HuH-7.5 (cell line): ENCODE data around the gene FAM217B.

ENCODE experiments used
- DNase-seq: peaks from one replicate; pipeline ENCODE4 v3.0.0; 2011; ENCODE audit warnings: low spot score

Gene FAM217B

DNA sequence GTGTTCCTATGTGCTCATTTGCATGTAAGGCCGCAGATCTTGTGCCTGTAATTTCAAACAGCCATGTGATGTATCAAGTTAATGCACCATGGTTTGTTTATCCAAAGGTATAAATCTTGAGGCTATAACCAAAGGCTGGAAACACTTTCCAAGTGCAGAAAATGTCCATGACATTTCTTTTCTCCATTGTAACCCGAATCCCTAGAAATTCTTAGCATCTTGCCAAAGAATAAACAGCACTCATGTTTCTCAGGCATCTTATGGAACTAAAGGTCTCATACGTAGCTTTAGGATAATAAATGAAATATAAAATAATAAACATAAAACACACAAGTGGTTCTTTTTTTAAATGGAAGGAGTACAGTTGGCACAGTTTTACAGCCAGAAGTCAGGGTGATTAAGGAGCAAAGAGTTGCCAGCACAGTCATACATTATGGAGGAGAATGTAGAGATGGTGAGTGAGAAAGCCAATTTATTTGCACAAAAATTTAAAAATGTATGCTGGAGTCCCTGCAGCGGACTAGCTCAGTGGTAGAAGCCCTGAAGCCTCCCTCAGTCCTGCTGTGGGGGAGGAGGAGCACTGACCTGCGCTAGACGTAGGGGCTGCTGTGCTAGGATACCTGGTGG lies 36.1 kb downstream of the FAM217B start:
- no peak for DNase-seq

DNA sequence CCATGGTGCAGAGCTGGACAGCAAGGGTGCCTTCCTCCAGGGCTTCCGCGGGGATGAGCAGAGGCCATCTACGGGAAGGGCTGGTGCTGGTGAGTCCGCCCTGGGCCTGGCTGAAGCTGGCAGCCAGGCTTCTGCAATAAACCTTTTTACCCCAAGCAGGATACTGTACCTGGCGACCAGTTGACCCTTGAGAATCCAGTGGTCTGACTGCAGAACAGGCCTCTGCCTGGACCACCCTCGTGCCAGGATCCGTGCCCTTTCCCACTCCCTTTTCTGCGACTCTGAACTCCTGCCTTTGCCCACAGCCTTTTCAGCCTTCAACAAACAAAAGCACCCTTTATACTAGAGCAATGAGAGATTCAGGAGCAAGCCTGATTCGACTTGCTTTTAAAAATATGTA lies 36.9 kb downstream of the FAM217B start:
- no peak for DNase-seq

DNA sequence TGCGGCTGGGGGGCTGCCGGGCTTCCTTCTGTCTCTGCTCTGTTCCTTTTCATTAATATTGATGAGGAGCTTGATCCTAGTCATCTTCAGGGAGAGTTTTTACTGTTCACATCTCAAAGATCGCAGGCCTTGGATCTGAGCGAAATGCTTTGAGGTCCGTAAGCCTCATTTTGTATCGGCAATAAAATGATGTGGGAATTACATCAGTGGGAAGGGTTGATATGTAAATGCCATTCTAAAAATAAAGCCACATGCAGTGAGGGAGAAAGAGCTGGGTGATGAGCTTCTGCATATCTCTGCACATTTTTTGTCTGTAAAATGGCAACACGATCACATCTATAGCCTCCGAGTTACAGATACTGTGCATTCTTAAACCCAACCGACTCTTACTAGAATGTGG lies 42.9 kb downstream of the FAM217B start:
- no peak for DNase-seq

DNA sequence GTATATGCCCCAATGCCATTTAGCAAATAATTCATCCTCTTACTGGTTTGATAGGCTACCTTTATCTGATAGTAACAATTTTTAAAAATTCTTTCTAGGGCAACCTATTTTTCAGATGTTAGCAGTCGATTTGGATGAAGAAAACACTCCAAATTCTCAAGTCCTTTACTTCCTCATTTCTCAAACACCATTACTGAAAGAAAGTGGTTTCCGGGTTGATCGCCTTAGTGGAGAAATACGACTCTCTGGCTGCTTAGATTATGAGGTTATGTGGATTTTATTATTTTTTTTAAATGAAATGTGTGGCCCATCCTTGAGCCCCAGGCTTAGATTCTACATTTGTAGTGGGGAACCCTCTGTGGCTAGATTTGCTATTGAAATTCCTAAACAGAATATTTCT lies 44.4 kb downstream of the FAM217B start:
- no peak for DNase-seq

DNA sequence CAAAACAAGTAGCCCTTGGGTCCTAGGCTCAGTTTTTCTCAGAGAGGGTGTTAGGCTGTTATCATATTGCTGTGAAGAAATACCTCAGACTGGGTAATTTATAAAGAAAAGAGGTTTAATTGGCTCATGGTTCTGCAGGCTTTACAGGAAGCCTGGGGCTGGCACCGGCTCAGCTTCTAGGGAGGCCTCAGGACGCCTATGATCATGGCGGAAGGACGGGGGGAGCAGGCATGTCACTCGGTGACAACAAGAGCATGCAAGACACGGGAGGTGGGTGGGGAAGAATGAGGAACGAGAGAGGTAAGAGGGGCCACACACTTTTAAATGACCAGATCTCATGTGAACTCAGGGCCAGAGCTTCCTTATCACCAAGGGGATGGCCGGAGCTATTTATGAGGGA lies 45.0 kb downstream of the FAM217B start:
- DNase-seq, result no peak

DNA sequence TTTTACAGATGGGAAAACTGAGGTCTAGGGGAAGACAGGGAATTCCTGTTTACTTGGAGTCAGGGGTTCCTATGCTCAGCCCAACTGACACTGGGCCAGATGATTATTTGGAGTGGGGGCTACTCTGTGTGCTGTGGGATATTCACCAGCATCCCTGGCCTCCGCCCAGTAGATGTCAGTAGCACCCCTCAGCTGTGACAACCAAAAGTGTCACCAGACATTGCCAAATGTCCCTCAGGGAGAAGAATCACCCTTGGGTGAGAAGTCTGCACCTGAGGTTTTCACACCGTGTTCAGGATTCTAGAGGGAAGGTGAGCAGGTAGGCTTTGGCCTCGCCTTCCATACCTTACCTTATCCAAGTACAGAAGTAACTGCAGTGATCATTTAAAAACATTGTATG lies 45.7 kb downstream of the FAM217B start:
- no peak for DNase-seq

DNA sequence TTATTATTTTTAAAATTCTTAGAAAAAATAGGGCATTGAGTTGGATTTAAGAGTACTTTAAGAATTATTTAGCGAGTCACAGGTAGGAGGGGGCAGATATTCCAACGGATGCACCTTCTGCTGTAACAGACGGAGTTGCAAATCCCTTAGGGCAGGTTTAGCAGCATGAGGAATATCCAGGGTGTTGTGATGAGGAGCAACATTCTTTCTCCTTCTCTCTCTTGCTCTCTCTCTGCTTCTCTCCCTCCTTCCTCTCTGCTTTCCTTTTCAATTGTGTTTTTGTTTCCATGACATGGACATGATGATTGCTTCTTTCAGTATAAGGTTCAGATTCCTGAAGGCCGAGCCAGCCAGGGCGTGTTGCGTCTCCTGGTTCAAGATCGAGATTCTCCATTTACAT lies 46.9 kb downstream of the FAM217B start:
- DNase-seq, result no peak

DNA sequence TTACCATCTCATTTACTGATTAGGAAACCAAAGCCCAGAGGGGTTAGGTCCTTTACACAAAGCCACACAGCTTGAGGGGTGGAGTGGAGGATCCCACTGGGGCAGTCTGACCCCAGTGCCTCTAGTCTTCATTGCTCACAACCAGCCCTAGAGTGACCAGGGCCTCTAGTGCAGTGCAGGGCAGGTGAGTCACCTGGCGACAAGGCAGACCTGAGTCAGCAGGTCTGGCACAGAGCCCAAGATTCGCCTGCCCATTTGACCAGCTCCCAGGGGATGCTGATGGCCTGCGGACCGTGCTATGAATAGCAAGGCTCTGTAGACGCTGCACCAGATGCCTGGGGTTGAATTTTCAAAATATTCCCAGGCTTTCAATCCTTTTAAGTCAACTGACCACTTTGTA lies 48.0 kb downstream of the FAM217B start:
- DNase-seq, result peak; percentile 51

DNA sequence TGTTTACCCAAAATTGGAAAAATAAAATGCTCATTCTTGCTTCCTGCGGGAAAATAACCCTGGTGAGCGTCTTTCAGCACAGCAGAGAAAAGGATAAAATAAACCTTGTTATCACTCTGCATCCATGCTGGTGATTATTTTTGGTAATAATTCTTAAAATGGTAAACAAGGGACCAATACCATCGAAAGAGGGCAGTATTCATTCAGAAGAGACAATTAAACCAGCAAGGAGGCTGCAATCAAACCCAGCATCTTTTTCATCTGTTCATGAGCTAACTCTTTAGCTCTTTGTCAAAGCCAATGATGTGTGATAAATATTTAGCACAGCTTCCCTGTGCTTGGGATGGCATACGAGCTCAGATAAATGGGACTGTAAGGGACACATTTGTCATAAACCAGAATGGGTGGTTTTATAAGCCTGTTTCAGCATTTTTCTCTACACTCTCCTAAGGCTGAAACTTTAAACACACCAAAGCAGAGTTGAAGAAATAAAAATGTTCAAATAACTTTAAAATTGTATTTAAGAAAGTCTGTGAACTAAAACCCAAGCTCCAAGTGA lies 52.4 kb downstream of the FAM217B start:
- no peak for DNase-seq

DNA sequence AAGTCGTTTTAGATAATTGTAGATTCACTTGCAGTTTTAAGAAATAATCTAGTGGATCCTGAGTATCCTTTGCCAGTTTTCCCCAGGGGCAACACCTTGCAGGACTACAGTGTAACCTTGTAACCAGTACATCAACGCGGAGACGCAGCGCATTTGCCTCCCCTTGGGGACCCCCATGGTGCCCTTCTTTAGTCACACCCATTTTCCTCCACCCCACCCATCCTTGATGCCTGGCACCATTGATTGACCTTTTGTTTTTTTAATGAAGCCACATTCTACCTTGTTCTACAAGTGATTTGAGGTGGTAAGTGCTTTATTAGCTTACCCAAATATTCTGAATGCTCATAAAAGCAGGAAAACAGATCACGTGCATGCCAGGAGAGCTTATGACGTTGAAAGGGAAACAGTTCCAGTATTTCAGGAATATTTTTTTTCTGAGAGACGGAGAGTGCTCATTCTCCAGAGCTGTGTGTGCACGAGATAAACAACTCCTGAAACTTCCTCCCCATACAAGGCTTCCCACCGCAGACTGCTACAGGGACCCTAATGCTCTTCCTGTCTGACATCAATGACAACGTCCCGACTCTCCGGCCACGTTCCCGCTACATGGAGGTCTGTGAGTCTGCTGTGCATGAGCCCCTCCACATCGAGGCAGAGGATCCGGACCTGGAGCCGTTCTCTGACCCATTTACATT lies 53.7 kb downstream of the FAM217B start:
- no peak for DNase-seq

DNA sequence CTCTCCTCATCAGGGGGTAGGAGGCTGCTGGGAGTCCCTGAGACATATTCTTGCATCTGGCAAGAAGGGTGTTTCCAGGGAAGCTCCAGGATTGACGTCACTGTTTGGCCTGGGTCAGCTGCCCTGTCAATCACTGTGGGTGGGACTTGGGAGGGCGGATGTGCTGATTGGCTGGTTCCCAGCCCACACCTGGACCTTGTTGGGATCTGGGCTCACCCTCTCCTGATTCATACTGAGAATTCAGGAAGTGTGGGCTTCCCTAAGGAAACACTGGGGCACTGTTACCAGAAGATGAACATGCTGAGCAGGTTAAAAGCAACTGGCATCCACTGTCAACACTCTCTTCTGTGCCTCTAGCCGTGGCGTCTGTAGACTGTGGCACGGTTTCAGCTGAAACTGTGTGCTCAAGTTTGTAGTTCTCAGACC lies 54.5 kb downstream of the FAM217B start:
- peak; percentile 43 for DNase-seq

DNA sequence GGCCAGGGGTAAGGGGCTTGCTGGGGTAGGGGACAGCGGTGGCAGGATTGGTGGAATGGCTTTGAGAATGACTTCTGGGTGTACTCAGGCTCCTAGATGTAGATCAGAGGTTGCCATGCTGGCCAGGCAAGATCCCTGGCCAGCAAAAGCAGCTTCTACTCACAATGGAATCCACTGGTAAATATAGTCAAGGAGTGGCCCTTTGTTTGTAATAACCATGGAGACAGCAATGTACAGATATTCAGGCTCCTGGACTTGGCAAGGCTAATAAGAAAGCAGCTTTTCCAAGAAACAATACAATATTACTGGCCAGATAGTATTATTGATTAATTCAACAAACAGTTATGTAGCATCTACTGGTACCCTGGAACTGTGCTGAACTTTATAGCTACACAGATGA lies 55.9 kb downstream of the FAM217B start:
- DNase-seq, result no peak

DNA sequence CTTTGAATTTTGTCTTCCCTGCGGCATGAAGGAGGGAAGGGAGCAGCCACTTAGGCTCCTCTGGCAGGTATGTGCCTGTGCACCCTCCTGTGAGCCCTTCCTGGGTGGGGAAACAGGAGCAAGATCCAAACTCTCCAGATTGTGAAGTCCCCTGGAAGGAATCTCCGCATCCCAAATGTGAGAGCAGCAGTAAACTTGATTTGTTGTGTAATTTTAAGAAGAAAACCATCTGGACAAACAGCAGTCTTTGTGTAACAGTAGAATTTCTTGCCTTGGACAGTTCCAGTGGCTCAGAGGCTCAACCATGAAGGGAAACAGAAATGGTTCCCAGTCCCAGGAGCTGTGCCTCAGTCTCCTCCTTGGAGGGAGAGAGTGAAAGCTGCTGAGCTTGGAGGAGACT lies 57.7 kb downstream of the FAM217B start:
- DNase-seq, result no peak
